22Rv1 (cell line): Measurements from ENCODE around the gene CEP170B.

Experiments used
- CTCF ChIP-seq: fragments of 450-650 bp; IDR thresholded peaks from 2 replicates; pipeline ENCODE4 v1.5.1; 2017; ENCODE audit warnings: mild to moderate bottlenecking
- ZFX ChIP-seq: fragments of 450-650 bp; IDR thresholded peaks from 2 replicates; pipeline ENCODE4 v1.6.1; 2017; ENCODE audit warnings: antibody characterized with exemption, borderline replicate concordance

- TF ChIP-seq CTCF: no peak
- TF ChIP-seq ZFX: no peak
Measured at GRCh38 chr14:104852280-104852663, 12.8 kb upstream of the CEP170B start.
